Activated effector memory CD4-positive, alpha-beta T cell treated with anti-CD3 and anti-CD28 coated beads, Interleukin-2, amount 50 U/mL, for 16 hours (primary cell): ENCODE results near the gene DMC1.
A peak's percentile ranks its signal among the peaks of the same experiment; 100 is the strongest.
"Not testable (repeated sequence)": the region's sequence is repeated elsewhere in the genome, so short reads cannot be mapped to it uniquely, and the experiment has no call there.

ENCODE experiments used
- DNase-seq: peaks from one replicate; pipeline ENCODE4 v3.0.0-alpha.2; 2020

DMC1 gene, protein sequence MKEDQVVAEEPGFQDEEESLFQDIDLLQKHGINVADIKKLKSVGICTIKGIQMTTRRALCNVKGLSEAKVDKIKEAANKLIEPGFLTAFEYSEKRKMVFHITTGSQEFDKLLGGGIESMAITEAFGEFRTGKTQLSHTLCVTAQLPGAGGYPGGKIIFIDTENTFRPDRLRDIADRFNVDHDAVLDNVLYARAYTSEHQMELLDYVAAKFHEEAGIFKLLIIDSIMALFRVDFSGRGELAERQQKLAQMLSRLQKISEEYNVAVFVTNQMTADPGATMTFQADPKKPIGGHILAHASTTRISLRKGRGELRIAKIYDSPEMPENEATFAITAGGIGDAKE

DNA sequence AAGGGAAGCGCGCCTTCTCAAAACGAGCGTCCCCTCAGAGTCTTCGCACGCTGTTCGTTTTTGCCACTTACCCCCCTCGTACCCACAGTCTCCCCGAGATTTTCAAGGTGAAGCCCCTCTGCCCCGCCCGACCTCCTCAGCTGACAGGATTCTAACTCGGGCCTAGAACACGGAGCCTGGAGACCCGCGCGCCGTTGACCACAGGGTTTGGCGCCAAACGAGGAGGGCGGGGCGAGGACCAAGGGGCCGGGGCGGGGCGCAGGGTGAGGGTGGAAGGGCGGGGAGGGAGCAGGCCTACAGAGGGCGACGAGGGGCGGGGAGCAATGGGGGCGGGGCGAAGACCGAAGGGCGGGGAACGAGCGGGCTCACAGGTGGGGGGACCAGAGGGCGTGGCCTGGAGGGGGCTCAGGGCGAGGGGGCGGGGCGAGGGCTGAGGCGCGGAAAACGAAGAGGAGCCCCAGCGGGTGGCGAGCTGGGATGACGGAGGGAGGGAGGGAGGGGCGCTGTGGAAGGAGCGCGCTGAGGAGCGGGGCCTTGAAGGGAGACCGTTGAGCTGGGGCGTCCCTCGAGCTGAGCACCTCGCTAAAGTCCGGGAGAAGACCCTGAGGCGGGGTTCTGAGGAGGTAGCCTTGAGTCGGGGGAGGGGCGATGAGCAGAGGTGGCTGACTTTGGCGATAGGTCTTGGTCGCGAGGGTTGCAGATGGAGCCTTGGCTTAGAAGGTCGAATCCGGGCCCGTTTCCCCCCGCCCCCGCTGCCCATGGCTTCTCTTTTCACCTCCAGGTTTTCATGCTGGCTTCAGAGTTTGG, at the start of gene DMC1:
TSS of gene DMC1 (minus strand) at position 212 of the 807 bp plus-strand sequence. CDS start 1,927 bp downstream, outside the sequence.
- DNase-seq: peak; percentile 98

- DNase-seq: no peak
These were observed 48.7 kb upstream of the DMC1 start for GRCh38 chr22:38618682-38619081.

GRCh38 chr22:38618258-38618657, 48.3 kb upstream of the DMC1 start:
- no peak for DNase-seq

DNA sequence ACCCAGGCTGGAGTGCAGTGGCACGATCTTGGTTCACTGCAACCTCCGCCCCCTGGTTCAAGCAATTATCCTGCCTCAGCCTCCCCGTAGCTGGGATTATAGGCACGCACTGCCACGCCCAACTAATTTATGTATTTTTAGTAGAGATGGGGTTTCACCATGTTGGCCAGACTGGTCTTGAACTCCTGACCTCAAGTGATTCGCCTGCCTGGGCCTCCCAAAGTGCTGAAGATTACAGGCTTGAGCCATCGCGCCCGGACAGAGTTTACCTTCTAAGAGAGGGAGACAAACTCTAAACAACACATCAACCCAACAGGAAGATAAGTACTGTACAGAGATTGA, 45.1 kb upstream of the DMC1 start:
- not testable (repeated sequence) for DNase-seq

DNA sequence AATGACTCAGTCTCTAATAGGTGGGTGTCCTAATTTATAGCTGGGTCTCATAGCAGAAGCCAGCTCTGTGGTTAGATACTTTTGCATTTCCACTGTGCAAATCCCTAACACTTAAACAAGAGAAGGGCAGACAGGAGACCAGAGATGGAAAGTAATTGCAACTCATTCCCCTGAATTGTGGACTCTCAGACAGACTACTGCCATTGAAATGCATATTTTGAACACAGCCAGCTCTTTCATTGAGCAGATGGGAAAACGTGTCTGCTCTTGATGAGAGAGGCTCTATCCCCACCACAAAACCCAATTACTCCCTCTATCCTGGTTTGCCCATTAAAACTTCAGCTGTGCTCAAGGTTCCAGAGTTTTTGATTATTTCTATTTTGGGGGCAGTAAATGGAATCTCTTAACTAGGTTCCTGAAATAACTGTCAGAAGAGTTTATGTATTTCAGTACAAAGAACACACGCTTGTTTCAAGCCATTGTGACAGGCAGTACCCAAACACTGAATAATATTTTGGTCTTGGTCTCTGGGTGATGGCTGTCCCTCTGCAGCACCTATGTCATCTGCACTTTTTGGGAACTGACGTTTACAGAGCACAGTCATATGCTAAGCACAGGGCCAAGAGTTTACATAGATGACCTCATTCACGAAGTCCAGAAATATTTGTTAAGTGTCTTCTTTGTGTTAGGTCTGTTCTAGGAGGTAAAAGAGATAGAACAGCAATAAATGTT, 44.5 kb upstream of the DMC1 start:
- DNase-seq: no peak

GRCh38 chr22:38613588-38613987, 43.6 kb upstream of the DMC1 start:
- DNase-seq: no peak

GRCh38 chr22:38612217-38613006, 42.4 kb upstream of the DMC1 start:
- DNase-seq: no peak

- peak; percentile 38 for DNase-seq
These were observed 41.6 kb upstream of the DMC1 start for GRCh38 chr22:38611559-38611958.

GRCh38 chr22:38610234-38610633, 40.3 kb upstream of the DMC1 start:
- peak; percentile 57 for DNase-seq

GRCh38 chr22:38608992-38609750, 39.2 kb upstream of the DMC1 start:
- DNase-seq: no peak

DNA sequence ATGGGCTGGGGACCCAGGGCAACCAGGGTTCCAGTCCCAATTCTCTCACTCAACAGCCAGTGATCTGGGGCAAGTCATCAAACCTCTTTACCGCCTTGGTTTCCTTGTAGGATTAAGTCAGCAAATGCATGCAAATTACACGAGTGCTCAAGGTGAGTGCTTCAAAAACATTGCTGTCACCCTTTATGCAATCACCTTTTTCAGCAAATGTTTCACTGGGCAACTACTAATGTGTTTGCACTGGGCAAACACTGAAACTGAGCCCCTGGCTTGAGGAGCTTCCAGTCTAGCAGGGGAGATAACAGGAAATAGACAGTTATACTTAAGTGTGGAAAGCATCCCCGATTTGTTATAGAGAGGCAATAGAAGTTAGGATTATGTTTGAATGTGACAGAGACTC, 37.7 kb upstream of the DMC1 start:
- DNase-seq: no peak

DNA sequence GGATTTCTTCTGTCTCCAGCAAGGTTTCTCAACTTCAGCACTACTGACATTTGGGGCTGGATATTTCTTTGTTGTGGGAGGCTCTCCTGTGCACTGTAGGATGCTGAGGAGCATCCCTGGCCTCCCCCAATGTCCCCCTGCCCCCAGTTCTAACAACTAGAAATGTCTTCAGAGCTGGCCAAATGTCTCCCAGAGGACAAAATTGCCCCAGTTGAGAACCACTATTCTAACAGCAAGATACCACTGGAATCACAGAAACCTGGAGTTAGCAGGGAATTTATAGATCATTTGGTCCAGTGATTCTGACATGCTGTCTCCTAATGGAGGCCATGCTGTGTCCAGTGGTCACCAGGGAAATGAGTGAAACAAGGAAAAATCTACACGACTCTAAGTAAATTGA, 32.2 kb upstream of the DMC1 start:
- DNase-seq: no peak

- peak; percentile 14 for DNase-seq
These were observed 31.3 kb upstream of the DMC1 start for GRCh38 chr22:38601221-38601764.

DNA sequence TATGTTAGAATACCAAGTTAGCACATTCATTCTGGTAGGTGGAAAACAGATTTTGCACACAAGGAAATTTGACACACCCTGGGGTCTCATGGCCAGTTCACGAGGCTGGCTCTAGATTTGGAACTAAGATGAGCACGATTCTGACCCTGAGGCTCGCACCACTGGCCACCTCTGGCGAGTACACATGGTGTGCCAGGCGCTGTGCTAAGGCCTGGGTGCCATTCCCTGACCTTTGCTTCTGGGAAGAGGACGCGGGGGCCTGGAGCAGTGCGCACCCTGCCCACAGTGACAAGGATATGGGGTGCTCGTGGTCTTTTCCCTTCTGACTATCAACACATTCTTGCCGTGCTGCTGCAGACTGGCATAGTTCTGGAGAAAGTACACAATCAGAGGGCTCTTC, 29.5 kb upstream of the DMC1 start:
- no peak for DNase-seq

DNA sequence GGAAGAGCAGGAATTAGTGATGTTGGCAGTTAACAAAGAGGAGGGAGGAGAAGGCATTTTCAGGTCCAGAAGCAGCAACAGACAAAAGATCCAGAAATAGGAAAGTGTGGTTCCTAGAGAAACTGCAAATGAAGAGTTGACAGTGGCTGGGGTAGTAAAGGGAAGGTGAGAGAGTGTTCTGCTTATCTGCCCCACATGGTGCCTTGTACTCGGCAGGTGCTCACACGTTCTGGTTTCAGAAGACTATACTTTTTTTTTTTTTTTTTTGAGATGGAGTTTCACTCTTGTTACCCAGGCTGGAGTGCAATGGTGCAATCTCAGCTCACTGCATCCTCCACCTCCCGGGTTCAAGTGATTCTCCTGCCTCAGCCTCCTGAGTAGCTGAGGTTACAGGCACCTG, 12.9 kb upstream of the DMC1 start:
- DNase-seq: not testable (repeated sequence)

DNA sequence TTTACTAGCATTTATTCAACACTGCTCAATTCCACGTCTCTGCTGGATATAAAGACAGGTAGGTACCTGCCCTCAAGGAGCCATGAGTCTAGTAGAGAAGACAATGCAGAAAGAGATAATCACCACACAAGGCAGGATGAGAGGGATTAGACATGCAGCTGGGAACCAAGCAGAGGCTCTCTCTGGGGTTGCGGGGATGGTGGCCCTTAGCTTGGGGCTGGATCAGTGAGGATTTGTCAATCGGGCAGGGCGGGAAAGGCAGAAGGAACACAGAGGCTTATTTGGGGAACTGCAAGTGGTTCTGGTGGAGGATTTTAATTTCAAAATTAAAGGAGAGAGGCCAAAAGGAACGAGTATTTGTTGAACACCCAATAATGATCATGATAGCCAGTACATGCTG, 8.5 kb upstream of the DMC1 start:
- DNase-seq: no peak

- DNase-seq: no peak
These were observed 2.1 kb upstream of the DMC1 start for GRCh38 chr22:38572065-38572464.

DNA sequence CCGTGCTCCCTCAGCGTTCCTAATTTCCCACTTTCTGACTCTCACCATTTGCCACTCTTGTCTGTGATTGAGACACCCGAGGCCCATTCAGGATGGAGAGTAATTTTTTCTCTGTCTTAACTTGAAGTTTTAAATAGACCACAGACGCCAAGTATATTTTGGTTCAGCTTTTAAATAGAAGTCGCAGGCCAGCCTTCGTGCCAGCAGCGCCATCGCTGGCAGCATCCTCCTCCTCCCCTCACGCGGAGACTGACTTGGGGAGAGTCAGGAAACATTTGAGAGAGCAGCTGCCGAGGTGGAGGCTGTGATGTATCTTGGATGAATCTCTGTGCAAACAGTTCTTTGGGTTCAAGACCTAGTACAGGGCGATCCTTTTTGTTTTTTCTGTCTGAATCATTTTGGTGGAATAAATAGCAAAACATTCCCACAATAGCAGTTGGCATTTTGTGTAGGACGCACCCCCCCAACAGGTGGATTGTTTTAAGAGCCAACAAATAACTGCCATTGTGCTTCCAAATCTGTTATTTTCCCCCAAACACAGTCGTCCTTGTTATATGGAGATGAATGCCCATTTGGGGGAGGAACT, 889 bp upstream of the DMC1 start:
- DNase-seq: peak; percentile 73

GRCh38 chr22:38569181-38569971, 607 bp downstream of the DMC1 start:
- no peak for DNase-seq

DNA sequence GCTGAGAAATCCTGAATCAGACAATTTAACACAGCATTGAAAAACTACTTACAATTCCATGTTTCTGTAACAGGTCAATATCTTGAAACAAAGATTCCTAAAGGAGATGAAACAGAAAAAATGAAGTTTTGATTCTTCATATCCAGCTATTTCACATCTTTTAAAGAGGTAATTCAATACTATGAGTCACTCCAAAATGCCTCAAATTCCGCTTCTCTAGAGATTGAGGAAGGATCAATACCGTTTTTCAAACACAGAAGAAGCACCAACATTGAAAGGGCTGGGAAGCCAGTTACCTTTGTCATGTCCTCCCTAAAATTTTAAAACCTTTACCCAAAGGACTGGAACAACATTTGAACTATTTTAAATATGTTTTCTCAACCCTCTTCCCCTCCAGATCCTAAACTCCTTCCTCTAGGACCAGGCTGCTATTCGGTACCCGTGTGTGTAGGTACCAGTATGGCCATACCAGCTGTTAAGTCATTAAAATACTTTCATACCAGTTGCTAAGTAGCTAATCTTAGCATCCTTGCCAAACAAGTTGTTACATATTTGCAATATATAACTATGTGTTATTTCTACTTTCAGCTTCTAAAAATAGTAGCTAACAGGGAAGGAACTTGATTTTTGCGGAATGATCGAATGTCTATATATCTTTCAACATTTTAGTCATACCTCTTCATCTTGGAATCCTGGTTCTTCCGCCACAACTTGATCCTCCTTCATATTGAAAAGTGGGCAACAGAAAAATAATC, 2.3 kb downstream of the DMC1 start:
- DNase-seq: no peak
